ENCODE measurements around the gene PCMT1.

The PCMT1 gene

GRCh38 chr6:149813351-149813750 lies 63.8 kb downstream of the PCMT1 start:
- TF ChIP-seq, protein P1, sequence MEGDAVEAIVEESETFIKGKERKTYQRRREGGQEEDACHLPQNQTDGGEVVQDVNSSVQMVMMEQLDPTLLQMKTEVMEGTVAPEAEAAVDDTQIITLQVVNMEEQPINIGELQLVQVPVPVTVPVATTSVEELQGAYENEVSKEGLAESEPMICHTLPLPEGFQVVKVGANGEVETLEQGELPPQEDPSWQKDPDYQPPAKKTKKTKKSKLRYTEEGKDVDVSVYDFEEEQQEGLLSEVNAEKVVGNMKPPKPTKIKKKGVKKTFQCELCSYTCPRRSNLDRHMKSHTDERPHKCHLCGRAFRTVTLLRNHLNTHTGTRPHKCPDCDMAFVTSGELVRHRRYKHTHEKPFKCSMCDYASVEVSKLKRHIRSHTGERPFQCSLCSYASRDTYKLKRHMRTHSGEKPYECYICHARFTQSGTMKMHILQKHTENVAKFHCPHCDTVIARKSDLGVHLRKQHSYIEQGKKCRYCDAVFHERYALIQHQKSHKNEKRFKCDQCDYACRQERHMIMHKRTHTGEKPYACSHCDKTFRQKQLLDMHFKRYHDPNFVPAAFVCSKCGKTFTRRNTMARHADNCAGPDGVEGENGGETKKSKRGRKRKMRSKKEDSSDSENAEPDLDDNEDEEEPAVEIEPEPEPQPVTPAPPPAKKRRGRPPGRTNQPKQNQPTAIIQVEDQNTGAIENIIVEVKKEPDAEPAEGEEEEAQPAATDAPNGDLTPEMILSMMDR (IDR thresholded peaks at IDR 0.05): no peak

DNA sequence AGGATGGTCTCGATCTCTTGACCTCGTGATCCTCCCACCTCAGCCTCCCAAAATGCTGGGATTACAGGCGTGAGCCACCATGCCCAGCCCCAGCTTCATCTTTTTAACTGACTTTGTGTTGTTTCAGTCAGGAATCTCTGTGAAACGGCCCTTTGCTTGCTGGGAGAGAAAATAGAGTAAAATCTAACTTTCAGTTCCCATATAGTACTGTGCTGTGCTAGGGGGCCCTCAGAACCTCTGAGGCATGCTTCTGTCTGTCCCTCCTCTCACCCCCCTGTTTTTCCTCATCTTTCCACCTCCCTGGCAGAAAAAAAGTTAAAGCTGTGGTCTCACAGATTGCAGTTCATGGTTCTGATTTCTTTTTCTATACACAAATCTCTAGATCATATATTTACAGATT lies 66.2 kb downstream of the PCMT1 start:
- TF ChIP-seq, protein P1 (IDR thresholded peaks at IDR 0.05): no peak

DNA sequence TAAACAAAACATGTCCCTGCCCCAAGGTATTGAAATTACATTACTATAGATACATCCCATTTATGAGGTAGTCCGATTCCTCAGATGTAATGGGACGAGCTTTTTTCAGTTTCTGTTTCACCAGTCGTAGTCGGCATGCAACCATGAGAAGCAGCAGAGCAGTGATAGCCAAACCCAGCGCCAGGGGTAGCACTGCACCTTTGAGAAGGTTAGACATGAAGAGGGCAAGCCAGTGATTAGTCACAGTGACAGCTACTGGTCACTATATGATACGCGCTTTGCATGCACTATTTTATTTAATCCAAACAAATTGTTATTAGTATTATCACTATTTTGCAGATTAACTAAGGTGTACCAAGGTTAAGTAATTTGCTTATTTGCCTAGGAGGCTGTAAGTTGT lies 71.0 kb downstream of the PCMT1 start:
- TF ChIP-seq, protein P1 (IDR thresholded peaks at IDR 0.05): no peak

DNA sequence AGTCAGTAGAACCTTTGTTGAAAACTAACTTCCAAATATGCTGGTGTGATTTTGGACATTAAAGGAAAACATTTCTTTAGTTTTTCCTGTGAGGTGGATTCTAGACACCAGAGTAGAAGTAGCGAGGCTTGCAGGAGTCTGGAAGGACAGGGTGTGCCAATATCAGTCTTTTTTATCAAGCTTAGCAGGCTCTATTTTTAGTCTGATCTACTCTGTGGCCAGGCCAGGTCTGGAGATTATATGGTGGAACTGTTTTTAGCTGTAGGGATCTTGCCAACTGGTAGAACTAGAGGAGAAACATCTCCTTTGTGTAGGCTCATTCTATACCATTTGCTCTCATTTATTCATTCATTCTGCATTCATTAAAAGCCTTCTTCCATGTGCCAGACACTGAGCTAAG lies 72.0 kb downstream of the PCMT1 start:
- TF ChIP-seq, protein P1 (IDR thresholded peaks at IDR 0.05): no peak

- TF ChIP-seq, protein P1 (IDR thresholded peaks at IDR 0.05): no peak
These were observed 73.5 kb downstream of the PCMT1 start for GRCh38 chr6:149823013-149823412.

- TF ChIP-seq, protein P1 (IDR thresholded peaks at IDR 0.05): no peak
These were observed 75.8 kb downstream of the PCMT1 start for GRCh38 chr6:149825292-149825691.

DNA sequence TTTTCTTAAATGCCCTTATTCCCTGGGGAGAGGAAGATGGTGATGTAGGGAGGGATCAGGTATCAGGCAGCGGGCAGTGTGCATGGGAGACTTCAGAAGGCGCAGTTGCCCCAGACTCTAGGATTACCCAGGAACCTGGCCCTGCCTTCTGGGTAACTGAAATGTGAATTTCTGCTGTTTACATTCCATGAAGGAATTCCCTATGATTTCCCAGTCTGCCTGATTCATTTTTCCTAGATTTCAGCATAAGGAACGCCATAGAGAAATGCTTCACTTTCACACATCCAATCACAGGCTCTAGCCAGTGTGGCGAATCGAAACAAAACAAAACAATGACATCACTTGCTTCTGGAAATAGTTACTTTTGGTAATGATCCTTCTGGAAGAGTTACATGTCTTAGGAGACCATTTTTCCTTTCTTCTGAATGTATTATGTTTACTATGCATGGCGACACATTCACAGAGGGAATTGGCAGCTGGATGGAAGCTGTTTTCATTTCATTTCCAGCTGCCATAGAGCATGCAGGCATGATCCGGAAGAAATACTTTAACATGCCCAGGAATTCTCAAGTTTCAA lies 81.3 kb downstream of the PCMT1 start:
- TF ChIP-seq, protein P1 (IDR thresholded peaks at IDR 0.05): no peak

- TF ChIP-seq, protein P1 (IDR thresholded peaks at IDR 0.05): no peak
These were observed 81.8 kb downstream of the PCMT1 start for GRCh38 chr6:149831308-149831820.

Data from LNCAP (cell line).